T-cell (primary cell): ENCODE measurements around the gene RAB36. TPM values are rescaled to one million over a fixed set of nuclear protein-coding genes. Genes with fewer than 3 reads are reported as not detected.

Experiments
- ATAC-seq, 4 experiments: fragments of 200-7000 bp in 3 of 4; fragments of 150-1000 bp in 1 of 4; cut with Tn5 transposase; replicated peaks in 1 of 4; 1 replicate in 3 of 4; 2 replicates in 1 of 4; pipeline ENCODE4 v1.10.0; 2021; ENCODE audit warnings: moderate library complexity in 3 of 4, mild to moderate bottlenecking in 2 of 4, moderate number of reproducible peaks in 1 of 4
- CTCF ChIA-PET, 2 donors: fragments of 300-600 bp; sonication (Branson Sonifier 250); formaldehyde crosslinking; loops; one replicate each; lab custom pipeline; 2022; ENCODE audit warnings: antibody characterized with exemption in 2 of 2; lab: Charles Lee
- POLR2A ChIA-PET, 2 donors: fragments of 300-600 bp; sonication (Branson Sonifier 250); formaldehyde crosslinking; loops; one replicate each; lab custom pipeline; 2022; ENCODE audit warnings: antibody characterized with exemption in 2 of 2; lab: Charles Lee
- DNase-seq, 35 experiments: peaks; one replicate each; pipeline versions ENCODE4 v3.0.0 to v3.0.0-alpha.2; 2013 to 2023
- H3K27ac ChIP-seq: one replicate; pipeline ENCODE4 v1.5.1; 2013; ENCODE audit warnings: low read length
- H3K27me3 ChIP-seq, 2 experiments: replicated peaks in 1 of 2; 1 replicate in 1 of 2; 2 replicates in 1 of 2; pipeline versions ENCODE4 v1.6.1 to v1.7.0; 2013; ENCODE audit warnings: low read length in 1 of 2, mixed read lengths in 1 of 2; ENCODE audit not compliant: control insufficient read depth in 2 of 2, insufficient read depth in 2 of 2; ENCODE audit errors: extremely low read depth in 1 of 2
- H3K36me3 ChIP-seq, 2 donors: 1 replicate in 1 of 2; 2 replicates in 1 of 2; pipeline versions ENCODE4 v1.6.1 to v1.7.0; 2013; ENCODE audit warnings: low read length in 1 of 2; ENCODE audit not compliant: control insufficient read depth in 2 of 2, insufficient read depth in 1 of 2; ENCODE audit errors: extremely low read depth in 1 of 2
- H3K4me1 ChIP-seq, 2 experiments: 1 replicate in 1 of 2; 2 replicates in 1 of 2; pipeline versions ENCODE4 v1.6.1 to v1.7.0; 2013; ENCODE audit warnings: low read length in 2 of 2, mixed read lengths in 1 of 2; ENCODE audit not compliant: insufficient read depth in 2 of 2, control insufficient read depth in 1 of 2; ENCODE audit errors: extremely low read depth in 1 of 2
- H3K4me3 ChIP-seq, 2 donors: 1 replicate in 1 of 2; 2 replicates in 1 of 2; pipeline versions ENCODE4 v1.5.1 to v1.7.0; 2013; ENCODE audit warnings: mild to moderate bottlenecking in 2 of 2, low read length in 1 of 2, moderate library complexity in 1 of 2; ENCODE audit not compliant: control insufficient read depth in 1 of 2; ENCODE audit errors: extremely low read depth in 1 of 2
- H3K9me3 ChIP-seq: 2 replicates; pipeline ENCODE4 v1.7.0; 2013
- H3K27ac Mint-ChIP-seq, 2 donors: one replicate each; pipeline ENCODE4 v1.8.0; 2020 to 2021; ENCODE audit warnings: mild to moderate bottlenecking in 2 of 2, mixed read lengths in 2 of 2
- H3K27me3 Mint-ChIP-seq, 2 donors: one replicate each; pipeline ENCODE4 v1.8.0; 2021 to 2022; ENCODE audit warnings: mixed read lengths in 2 of 2
- H3K36me3 Mint-ChIP-seq: one replicate; pipeline ENCODE4 v1.8.0; 2021; ENCODE audit warnings: mixed read lengths
- H3K4me1 Mint-ChIP-seq, 3 donors: one replicate each; pipeline ENCODE4 v1.8.0; 2020 to 2022; ENCODE audit warnings: mixed read lengths in 3 of 3, mild to moderate bottlenecking in 1 of 3
- H3K4me3 Mint-ChIP-seq, 3 donors: one replicate each; pipeline ENCODE4 v1.8.0; 2020 to 2022; ENCODE audit warnings: mild to moderate bottlenecking in 3 of 3, mixed read lengths in 3 of 3, moderate library complexity in 3 of 3
- H3K9me3 Mint-ChIP-seq, 3 donors: one replicate each; pipeline ENCODE4 v1.8.0; 2020 to 2022; ENCODE audit warnings: mixed read lengths in 3 of 3
- WGBS: methylation state at CpG from one replicate; pipeline ENCODE4 v1.1.5; 2013; ENCODE audit warnings: missing lambda C conversion rate; ENCODE audit not compliant: insufficient coverage; 5-methylcytosine and 5-hydroxymethylcytosine counted together
- total RNA-seq, 35 experiments: library from RNA in 6 of 35; stranded (reverse) in 6 of 35; fragments of 120-200 nt in 1 of 35; gene quantifications; one replicate each; pipeline versions ENCODE4 v1.2.1 to v1.2.4 and lab custom pipeline; 2013 to 2026

Gene RAB36
- total RNA-seq, 5 donors from 2014 or later (not counting 1 experiment from before 2014, with no cell fraction given), result 0.18 to 1.8 (median 0.47) TPM

DNA sequence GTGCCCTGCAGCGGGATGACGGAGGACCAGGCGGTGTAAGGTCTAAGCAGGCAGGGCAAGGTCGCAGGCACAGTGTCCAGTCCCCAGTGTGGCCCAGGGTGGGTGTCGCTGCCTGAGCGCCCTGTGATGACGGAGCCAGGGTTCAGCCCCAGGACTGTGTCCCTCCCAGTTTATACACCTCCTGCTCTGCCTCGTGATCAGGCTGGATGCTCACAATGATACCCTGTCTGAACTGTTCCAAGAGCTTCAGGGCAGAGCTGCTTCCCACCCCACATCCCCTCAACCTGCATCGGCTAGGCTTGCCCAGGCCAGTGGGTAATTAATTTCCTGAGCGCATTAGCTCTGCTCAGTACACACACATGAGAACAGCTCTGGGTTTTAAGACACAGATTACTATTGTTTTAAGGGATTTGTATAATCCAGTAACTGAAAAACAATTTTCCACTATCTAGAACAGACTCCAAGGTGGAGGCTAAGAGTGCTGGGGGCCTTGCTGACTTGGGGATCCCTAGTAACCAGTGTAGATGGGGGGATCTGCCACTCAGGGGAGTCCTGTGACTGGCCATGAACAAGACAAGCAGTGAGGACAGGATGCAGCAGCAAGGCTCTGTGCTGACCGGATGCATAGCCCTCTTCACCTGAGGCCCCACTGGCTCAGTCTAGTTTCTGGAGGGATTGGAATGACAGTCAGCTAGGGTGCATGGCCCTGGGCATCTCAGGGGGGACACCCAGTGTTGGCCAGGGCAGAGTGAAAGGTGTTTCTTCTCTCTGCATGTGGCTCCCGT is 40.9 kb upstream of the RAB36 start:
- no peaks in the 10 kb centered on the region for H3K27me3 Mint-ChIP-seq
- H3K4me1 Mint-ChIP-seq, result no peaks in the 10 kb centered on the region
- ChIA-PET CTCF (no interaction called here), POLR2A (no interaction called here)
- no peak for ATAC-seq
- DNase-seq, result no peak
- Histone ChIP-seq H3K36me3 (no peaks in the 10 kb centered on the region), H3K9me3 (no peaks in the 10 kb centered on the region), H3K4me3 (no peak overlapping the region), H3K4me1 (no peaks in the 10 kb centered on the region), H3K27me3 (peaks cover 0 to 3% of the 10 kb centered on the region in 2 experiments), H3K27ac (no peak overlapping the region)
- H3K27ac Mint-ChIP-seq, result no peak overlapping the region
- H3K9me3 Mint-ChIP-seq, result no peaks in the 10 kb centered on the region
- H3K4me3 Mint-ChIP-seq, result no peak overlapping the region
- 90% methylated on average over 8 of the region's 12 CpGs for WGBS
- H3K36me3 Mint-ChIP-seq, result no peaks in the 10 kb centered on the region

DNA sequence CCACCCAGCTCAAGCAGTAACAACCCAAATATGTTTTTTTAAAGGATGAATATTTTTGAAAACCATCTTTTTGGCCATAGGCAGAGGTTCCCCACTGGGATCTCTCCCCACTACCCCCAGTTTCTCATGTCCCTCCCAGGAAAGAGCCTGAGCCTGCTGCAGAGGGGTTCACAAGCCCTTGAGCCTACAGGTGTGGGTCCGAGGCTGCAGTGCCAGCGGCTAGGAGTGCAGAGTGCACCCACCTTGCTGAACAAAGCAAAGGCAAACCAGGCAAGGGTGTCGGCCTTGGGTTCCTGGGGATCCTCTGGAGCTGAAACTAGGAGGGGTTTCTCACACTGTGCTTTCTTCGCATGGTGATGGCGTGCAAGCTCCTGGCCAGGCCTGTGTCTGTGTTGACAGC is 40.0 kb upstream of the RAB36 start:
- Histone ChIP-seq H3K4me3 (no peak overlapping the region), H3K27me3 (peaks cover 0 to 3% of the 10 kb centered on the region in 2 experiments), H3K27ac (no peak overlapping the region), H3K9me3 (no peaks in the 10 kb centered on the region), H3K36me3 (no peaks in the 10 kb centered on the region), H3K4me1 (no peaks in the 10 kb centered on the region)
- ChIA-PET POLR2A (no interaction called here), CTCF (no interaction called here)
- no peaks in the 10 kb centered on the region for H3K27me3 Mint-ChIP-seq
- no peaks in the 10 kb centered on the region for H3K36me3 Mint-ChIP-seq
- H3K27ac Mint-ChIP-seq, result no peak overlapping the region
- no peaks in the 10 kb centered on the region for H3K4me1 Mint-ChIP-seq
- no peaks in the 10 kb centered on the region for H3K9me3 Mint-ChIP-seq
- H3K4me3 Mint-ChIP-seq, result no peak overlapping the region
- no peak for DNase-seq
- 76% methylated on average over 3 of the region's 5 CpGs for WGBS
- ATAC-seq, result no peak

DNA sequence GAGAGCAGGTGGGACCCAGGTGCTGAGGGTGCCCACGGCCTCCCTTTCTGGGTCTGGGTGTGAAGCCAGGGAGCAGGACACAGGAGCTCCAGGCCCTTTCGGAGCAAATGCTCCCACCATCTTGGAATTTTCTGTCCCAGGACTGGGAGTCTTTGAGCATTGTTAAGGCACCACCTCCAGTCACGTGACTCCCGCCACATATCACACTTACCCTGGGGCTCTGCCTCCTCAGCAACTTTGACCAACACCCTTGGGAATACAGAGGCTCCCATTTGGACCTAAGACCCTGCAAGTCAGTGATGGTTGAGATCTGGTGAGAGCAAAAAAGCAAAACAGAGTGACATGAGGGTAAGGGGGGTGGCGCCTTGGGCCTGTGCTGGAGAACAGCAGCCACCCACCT is 39.4 kb upstream of the RAB36 start:
- 94% methylated on average over 2 of the region's 5 CpGs for WGBS
- Mint-ChIP-seq H3K9me3 (no peaks in the 10 kb centered on the region), H3K27ac (no peak overlapping the region), H3K4me1 (no peaks in the 10 kb centered on the region), H3K36me3 (no peaks in the 10 kb centered on the region), H3K27me3 (no peaks in the 10 kb centered on the region), H3K4me3 (no peak overlapping the region)
- Histone ChIP-seq H3K36me3 (no peaks in the 10 kb centered on the region), H3K27me3 (peaks cover 0 to 3% of the 10 kb centered on the region in 2 experiments), H3K27ac (no peak overlapping the region), H3K4me3 (no peak overlapping the region), H3K4me1 (no peaks in the 10 kb centered on the region), H3K9me3 (no peaks in the 10 kb centered on the region)
- DNase-seq (no peak), ATAC-seq (no peak)
- ChIA-PET POLR2A (interaction anchor here in 1 of 2 donors (0.7 kb wide), 1 partner anchor 53 kb away, joined by 3 read pairs; no protein-coding TSS in a partner anchor), CTCF (no interaction called here)

DNA sequence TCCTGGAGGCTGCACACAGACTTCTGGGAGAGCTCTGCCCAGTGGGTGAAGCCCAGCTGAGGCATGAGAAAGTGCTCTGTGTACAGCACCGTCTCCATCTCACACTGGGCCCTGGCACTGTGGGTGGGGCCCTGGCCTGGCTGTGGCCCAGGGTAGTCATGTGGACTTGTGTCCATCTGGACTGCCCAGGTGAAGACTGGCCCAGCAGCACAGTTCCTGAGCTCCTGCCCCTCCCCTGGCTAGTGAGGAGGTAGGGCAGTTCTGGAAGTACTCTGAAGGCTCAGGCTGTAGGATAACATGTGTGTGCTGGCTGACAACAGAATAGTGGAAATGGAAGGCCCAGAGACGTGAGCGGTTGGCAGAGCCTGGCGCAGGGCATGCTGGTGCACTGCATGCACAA is 38.9 kb upstream of the RAB36 start:
- no peak for DNase-seq
- H3K9me3 Mint-ChIP-seq, result no peaks in the 10 kb centered on the region
- no peaks in the 10 kb centered on the region for H3K9me3 ChIP-seq
- H3K4me3 ChIP-seq, result no peak overlapping the region
- no peaks in the 10 kb centered on the region for H3K36me3 Mint-ChIP-seq
- no peaks in the 10 kb centered on the region for H3K27me3 Mint-ChIP-seq
- no peak overlapping the region for H3K27ac ChIP-seq
- no peak for ATAC-seq
- H3K27me3 ChIP-seq, result peaks cover 0 to 3% of the 10 kb centered on the region in 2 experiments
- H3K4me1 ChIP-seq, result no peaks in the 10 kb centered on the region
- no peak overlapping the region for H3K4me3 Mint-ChIP-seq
- no peaks in the 10 kb centered on the region for H3K36me3 ChIP-seq
- no peaks in the 10 kb centered on the region for H3K4me1 Mint-ChIP-seq
- H3K27ac Mint-ChIP-seq, result no peak overlapping the region
- WGBS, result 96% methylated on average over 4 of the region's 4 CpGs
- CTCF ChIA-PET, result no interaction called here
- POLR2A ChIA-PET, result interaction anchor here in 1 of 2 donors (0.7 kb wide), 1 partner anchor 52 kb away, joined by 3 read pairs; no protein-coding TSS in a partner anchor

DNA sequence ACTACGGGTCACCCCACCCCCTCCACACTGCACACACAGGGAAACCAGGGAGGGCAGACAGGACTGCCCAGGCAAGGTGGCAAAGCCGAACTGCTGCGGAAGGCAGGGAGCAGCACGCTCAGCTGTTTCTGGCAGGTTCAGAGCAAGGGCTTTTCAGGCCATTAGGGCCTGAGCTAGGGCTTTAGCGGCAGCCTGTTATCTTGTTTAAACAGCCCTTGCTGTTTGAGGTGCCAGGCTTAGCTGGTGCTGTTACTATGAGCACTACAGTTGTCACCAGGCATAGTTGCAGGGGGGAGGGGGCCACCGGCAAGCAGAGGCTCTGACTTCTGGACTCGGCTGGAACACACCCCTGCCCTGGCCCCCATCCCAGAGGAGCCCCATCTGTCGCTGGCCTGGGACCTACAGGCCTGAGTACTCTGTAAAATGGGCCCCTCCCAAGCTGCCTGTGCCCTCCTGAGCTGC is 38.3 kb upstream of the RAB36 start:
- H3K36me3 Mint-ChIP-seq, result no peaks in the 10 kb centered on the region
- H3K4me1 ChIP-seq, result no peaks in the 10 kb centered on the region
- DNase-seq (no peak), ATAC-seq (no peak)
- H3K9me3 Mint-ChIP-seq, result no peaks in the 10 kb centered on the region
- no peaks in the 10 kb centered on the region for H3K4me1 Mint-ChIP-seq
- no peak overlapping the region for H3K27ac Mint-ChIP-seq
- H3K27ac ChIP-seq, result no peak overlapping the region
- ChIA-PET POLR2A (no interaction called here), CTCF (no interaction called here)
- H3K9me3 ChIP-seq, result no peaks in the 10 kb centered on the region
- no peaks in the 10 kb centered on the region for H3K36me3 ChIP-seq
- peaks cover 0 to 3% of the 10 kb centered on the region in 2 experiments for H3K27me3 ChIP-seq
- 82% methylated on average over 8 of the region's 8 CpGs for WGBS
- H3K4me3 Mint-ChIP-seq, result no peak overlapping the region
- H3K4me3 ChIP-seq, result no peak overlapping the region
- H3K27me3 Mint-ChIP-seq, result no peaks in the 10 kb centered on the region

DNA sequence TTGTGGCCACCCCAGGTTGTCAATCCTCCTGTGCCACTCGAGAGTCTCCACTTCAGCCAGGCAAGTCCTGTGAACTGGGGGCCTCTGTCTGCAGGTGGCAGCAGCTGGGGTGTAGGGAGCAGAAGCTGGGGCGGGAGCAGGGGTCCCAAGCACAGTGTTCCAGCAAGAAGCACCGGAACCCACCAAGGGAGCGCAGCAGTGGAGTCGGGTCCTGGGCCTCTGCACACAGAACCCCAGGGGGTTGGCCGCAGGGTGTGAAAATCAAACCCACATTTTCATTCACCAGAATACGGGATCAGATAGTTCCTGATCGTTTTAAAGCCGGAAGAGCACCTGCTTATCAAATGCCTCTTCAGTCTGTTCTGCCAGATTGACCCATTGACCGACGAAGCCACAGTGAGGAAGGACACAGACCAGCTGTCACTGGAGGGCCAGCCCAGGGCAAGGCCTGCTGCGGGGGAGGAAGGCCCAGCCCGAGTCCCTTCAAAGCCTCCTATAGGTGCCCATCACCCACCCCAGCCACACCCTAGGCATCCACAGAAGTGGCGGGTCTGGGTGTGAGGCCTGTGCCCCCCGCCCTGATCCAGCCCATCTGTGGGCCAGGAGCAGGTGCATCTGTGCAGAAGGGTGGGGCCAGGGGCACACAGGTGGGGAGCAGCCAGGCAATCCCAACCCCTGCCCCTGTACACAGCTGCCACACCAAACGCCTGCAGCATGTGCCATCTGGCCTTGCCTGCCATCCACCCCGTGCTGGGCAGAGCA is 37.6 kb upstream of the RAB36 start:
- POLR2A ChIA-PET, result no interaction called here
- CTCF ChIA-PET, result no interaction called here
- H3K4me1 ChIP-seq, result no peaks in the 10 kb centered on the region
- Mint-ChIP-seq H3K27me3 (no peaks in the 10 kb centered on the region), H3K4me1 (no peaks in the 10 kb centered on the region), H3K9me3 (no peaks in the 10 kb centered on the region), H3K4me3 (no peak overlapping the region), H3K27ac (no peak overlapping the region), H3K36me3 (no peaks in the 10 kb centered on the region)
- H3K4me3 ChIP-seq, result no peak overlapping the region
- 86% methylated on average over 11 of the region's 17 CpGs for WGBS
- no peak for ATAC-seq
- no peak for DNase-seq
- H3K27me3 ChIP-seq, result peaks cover 0 to 3% of the 10 kb centered on the region in 2 experiments
- H3K27ac ChIP-seq, result no peak overlapping the region
- no peaks in the 10 kb centered on the region for H3K36me3 ChIP-seq
- H3K9me3 ChIP-seq, result no peaks in the 10 kb centered on the region
